Aorta (tissue), 5 donors: Measurements from ENCODE around the gene SYT7. TPM values are rescaled to one million over a fixed set of nuclear protein-coding genes. Genes with fewer than 3 reads are reported as not detected.

Source experiments
- ATAC-seq: fragments of 200-7000 bp; cut with Tn5 transposase; one replicate; pipeline ENCODE4 v1.9.1; 2022; ENCODE audit warnings: moderate library complexity; ENCODE audit not compliant: low FRiP score
- DNase-seq, 2 donors: peaks; one replicate each; pipeline ENCODE4 v3.0.0-alpha.2; 2020
- H3K27ac ChIP-seq, 2 donors: one replicate each; pipeline ENCODE4 v1.5.1; 2013; ENCODE audit warnings: low read length in 2 of 2, mild to moderate bottlenecking in 2 of 2, moderate library complexity in 2 of 2, control low read depth in 1 of 2, inconsistent platforms in 1 of 2, low read depth in 1 of 2
- H3K27me3 ChIP-seq, 2 donors: one replicate each; pipeline ENCODE4 v1.6.1; 2013; ENCODE audit warnings: control low read depth in 1 of 2, low read length in 1 of 2, mild to moderate bottlenecking in 1 of 2, moderate library complexity in 1 of 2; ENCODE audit not compliant: insufficient read depth in 2 of 2, control insufficient read depth in 1 of 2
- H3K36me3 ChIP-seq, 2 donors: one replicate each; pipeline ENCODE4 v1.6.1; 2013; ENCODE audit warnings: control low read depth in 1 of 2, low read length in 1 of 2, mild to moderate bottlenecking in 1 of 2; ENCODE audit not compliant: insufficient read depth in 2 of 2, control insufficient read depth in 1 of 2
- H3K4me1 ChIP-seq, 2 donors: one replicate each; pipeline ENCODE4 v1.6.1; 2013; ENCODE audit warnings: low read length in 2 of 2, control low read depth in 1 of 2, mild to moderate bottlenecking in 1 of 2, moderate library complexity in 1 of 2; ENCODE audit not compliant: insufficient read depth in 2 of 2, control insufficient read depth in 1 of 2
- H3K4me3 ChIP-seq, 2 donors: one replicate each; pipeline ENCODE4 v1.5.1; 2013; ENCODE audit warnings: low read length in 2 of 2, control low read depth in 1 of 2, mild to moderate bottlenecking in 1 of 2
- H3K9me3 ChIP-seq: one replicate; pipeline ENCODE4 v1.6.1; 2013; ENCODE audit warnings: mild to moderate bottlenecking, low read length; ENCODE audit not compliant: control insufficient read depth
- WGBS, 2 donors: extraction: QIAGEN DNeasy Blood & Tissue Kit; methylation state at CpG; one replicate each; pipeline ENCODE4 v1.1.7; 2013; 5-methylcytosine and 5-hydroxymethylcytosine counted together
- intact Hi-C, 2 donors: fragments of 100-400 bp; cut with DNase I; formaldehyde crosslinking; loops; one replicate each; pipeline versions ENCODE4 v1.14.2 to v1.15.0; 2022
- polyA plus RNA-seq, 2 donors: library from polyadenylated mRNA; stranded (reverse); fragments of 200-250 nt; gene quantifications; one replicate each; pipeline ENCODE4 v1.2.3, GENCODE V29; 2013
- total RNA-seq, 2 donors: library from RNA; stranded (reverse); fragmentation: NEBNext Ultra II Directional; extraction: Animal tissue kit (Norgen Biotek cat#: 25700); gene quantifications; one replicate each; pipeline ENCODE4 v1.2.1, GENCODE V29; 2021
- donor health status: healthy with polysubstance abuse.
- donor health status: Bipolar disorder and iron deficiency.
- donor health status: DM: no; HTN: no; CAD: no.
- donor health status: DM: no; HTN: no; CAD: no.
- donor health status: DM: yes; HTN: yes; CAD: no.

The SYT7 gene
- total and polyA plus RNA-seq, 4 donors, result 0.20 to 2.3 (median 0.94) TPM

- Histone ChIP-seq H3K4me3 (no peak overlapping the region), H3K9me3 (no peaks in the 10 kb centered on the region), H3K27ac (no peak overlapping the region), H3K4me1 (no peaks in the 10 kb centered on the region), H3K36me3 (no peaks in the 10 kb centered on the region), H3K27me3 (no peaks in the 10 kb centered on the region)
- ATAC-seq, result no peak
- DNase-seq, result no peak
- 48 to 50% methylated on average over 11 of the region's 11 CpGs for WGBS, 2 donors
- intact Hi-C loops, result no loop called here
Observed at GRCh38 chr11:61539006-61539405, 41.9 kb downstream of the SYT7 start.

- intact Hi-C loops, result no loop called here
- no peak for DNase-seq
Observed at GRCh38 chr11:61538636-61538961, 42.3 kb downstream of the SYT7 start.

GRCh38 chr11:61537326-61537725, 43.5 kb downstream of the SYT7 start:
- intact Hi-C loops, result no loop called here
- WGBS, 2 donors, result 84 to 93% methylated on average over 8 of the region's 8 CpGs
- Histone ChIP-seq H3K4me3 (no peak overlapping the region), H3K9me3 (no peaks in the 10 kb centered on the region), H3K27me3 (no peaks in the 10 kb centered on the region), H3K27ac (no peak overlapping the region), H3K4me1 (no peaks in the 10 kb centered on the region), H3K36me3 (no peaks in the 10 kb centered on the region)
- no peak for DNase-seq
- no peak for ATAC-seq

More at GRCh38 chr11:61538636-61538961, 42.3 kb downstream of the SYT7 start:
- Histone ChIP-seq H3K27ac (no peak overlapping the region), H3K4me1 (no peaks in the 10 kb centered on the region), H3K36me3 (no peaks in the 10 kb centered on the region), H3K4me3 (no peak overlapping the region), H3K9me3 (no peaks in the 10 kb centered on the region), H3K27me3 (no peaks in the 10 kb centered on the region)
- ATAC-seq, result no peak
- WGBS, 2 donors, result 83 to 91% methylated on average over 9 of the region's 9 CpGs

GRCh38 chr11:61536676-61537270, 44.1 kb downstream of the SYT7 start:
- no peak for DNase-seq
- H3K4me3 ChIP-seq, result no peak overlapping the region
- WGBS, 2 donors, result 86 to 88% methylated on average over 2 of the region's 2 CpGs
- H3K27ac ChIP-seq, result no peak overlapping the region
- no peaks in the 10 kb centered on the region for H3K4me1 ChIP-seq
- H3K9me3 ChIP-seq, result no peaks in the 10 kb centered on the region
- no peaks in the 10 kb centered on the region for H3K27me3 ChIP-seq
- ATAC-seq, result no peak
- no peaks in the 10 kb centered on the region for H3K36me3 ChIP-seq
- intact Hi-C loops, result no loop called here

DNA sequence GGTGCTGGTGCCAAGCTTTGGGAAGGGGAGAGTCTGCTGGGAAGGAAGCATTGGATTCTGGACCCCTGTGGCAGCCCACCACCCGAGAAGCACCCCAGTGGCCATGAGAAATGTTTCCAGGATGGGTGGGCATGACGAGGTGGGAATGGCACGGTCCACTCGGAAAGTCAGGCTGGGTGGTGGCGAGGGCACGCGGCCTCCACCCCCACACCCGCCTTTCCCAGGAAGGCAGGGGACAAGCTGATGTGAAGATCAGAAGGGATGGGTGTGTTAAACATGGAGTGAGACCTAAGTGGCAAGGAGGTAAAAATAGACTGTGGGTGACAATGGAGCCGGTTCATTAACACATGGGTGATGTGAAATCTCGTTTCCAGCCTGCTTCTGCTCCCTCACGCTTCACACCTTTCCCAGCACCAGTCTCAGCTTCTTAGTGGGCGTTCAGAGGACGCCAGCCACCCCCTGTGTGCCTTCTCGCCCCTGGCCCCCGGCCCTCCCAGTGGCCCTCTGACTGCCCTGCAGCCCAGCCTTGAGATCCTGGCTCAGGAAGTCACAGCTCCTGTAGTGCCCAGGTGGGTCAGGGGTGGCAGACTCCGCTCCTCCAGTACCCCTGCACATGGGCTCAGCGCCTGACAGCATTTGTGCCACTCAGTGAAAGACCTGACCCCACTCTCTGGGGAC, 44.7 kb downstream of the SYT7 start:
- Histone ChIP-seq H3K4me1 (no peaks in the 10 kb centered on the region), H3K9me3 (no peaks in the 10 kb centered on the region), H3K4me3 (no peak overlapping the region), H3K27ac (no peak overlapping the region), H3K36me3 (no peaks in the 10 kb centered on the region), H3K27me3 (no peaks in the 10 kb centered on the region)
- ATAC-seq, result no peak
- 77 to 84% methylated on average over 17 of the region's 17 CpGs for WGBS, 2 donors
- DNase-seq, result no peak
- intact Hi-C loops, result no loop called here

GRCh38 chr11:61534933-61535839, 45.7 kb downstream of the SYT7 start:
- intact Hi-C loops, result no loop called here
- no peak for DNase-seq
- Histone ChIP-seq H3K9me3 (no peaks in the 10 kb centered on the region), H3K4me3 (no peak overlapping the region), H3K27ac (no peak overlapping the region), H3K36me3 (no peaks in the 10 kb centered on the region), H3K27me3 (no peaks in the 10 kb centered on the region), H3K4me1 (no peaks in the 10 kb centered on the region)
- 47 to 57% methylated on average over 32 of the region's 32 CpGs for WGBS, 2 donors
- no peak for ATAC-seq

DNA sequence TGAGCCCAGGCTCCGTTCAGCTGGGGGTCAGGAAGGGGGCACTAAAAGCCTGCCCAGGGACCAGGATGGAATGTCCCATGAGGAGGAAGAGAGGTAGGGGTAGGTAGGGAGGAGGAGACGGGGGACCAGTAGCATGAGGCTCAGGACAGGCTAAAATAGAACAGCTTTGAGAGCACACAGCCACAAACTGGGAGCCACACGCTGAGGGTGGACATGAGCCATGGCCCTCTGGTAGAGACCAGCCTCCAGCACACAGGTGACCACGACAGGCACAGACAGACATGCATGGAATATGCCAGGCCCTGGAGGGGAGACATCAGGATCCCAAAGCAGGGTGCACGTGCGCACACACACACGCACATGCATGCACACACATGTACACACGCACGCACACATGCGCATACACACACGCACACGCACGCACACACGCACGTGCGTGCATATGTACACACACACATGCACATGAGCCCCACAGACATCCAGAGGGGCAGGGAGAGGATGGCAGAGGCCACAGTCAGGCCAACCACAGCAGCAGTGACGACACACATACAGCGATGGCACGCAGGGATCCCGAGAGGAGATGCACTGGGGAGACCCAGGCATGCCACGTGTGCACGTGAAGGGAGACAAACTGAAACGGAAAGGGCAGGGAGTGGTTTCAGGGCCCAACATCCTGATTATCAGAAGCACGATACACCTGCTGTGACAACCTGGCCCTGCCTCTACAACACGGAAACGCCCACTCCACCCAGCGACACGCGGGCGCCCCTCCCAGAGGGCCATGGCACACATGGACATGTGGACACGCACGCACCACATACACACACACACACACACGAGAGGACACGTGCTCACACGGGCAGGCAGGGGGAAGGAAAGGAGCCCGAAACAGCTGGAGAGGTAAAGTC, 46.6 kb downstream of the SYT7 start:
- Histone ChIP-seq H3K36me3 (no peaks in the 10 kb centered on the region), H3K27me3 (no peaks in the 10 kb centered on the region), H3K4me3 (no peak overlapping the region), H3K4me1 (no peaks in the 10 kb centered on the region), H3K9me3 (no peaks in the 10 kb centered on the region), H3K27ac (no peak overlapping the region)
- DNase-seq, result no peak
- 80 to 85% methylated on average over 36 of the region's 36 CpGs for WGBS, 2 donors
- no peak for ATAC-seq
- intact Hi-C loops, result no loop called here

- Histone ChIP-seq H3K4me1 (no peaks in the 10 kb centered on the region), H3K4me3 (no peak overlapping the region), H3K36me3 (no peaks in the 10 kb centered on the region), H3K27me3 (no peaks in the 10 kb centered on the region), H3K27ac (no peak overlapping the region), H3K9me3 (no peaks in the 10 kb centered on the region)
- ATAC-seq, result no peak
- WGBS, 2 donors, result 73 to 78% methylated on average over 8 of the region's 8 CpGs
- no peak for DNase-seq
- intact Hi-C loops, result no loop called here
Observed at GRCh38 chr11:61533401-61533800, 47.5 kb downstream of the SYT7 start.
